GM21529 (cell line): ENCODE data around the gene TIMELESS.
"Not testable (repeated sequence)": the region's sequence is repeated elsewhere in the genome, so short reads cannot be mapped to it uniquely, and the experiment has no call there.

ENCODE experiments used
- ATAC-seq: cut with Tn5 transposase; IDR thresholded peaks from one replicate; pipeline ENCODE4 v1.9.1; 2021; ENCODE audit not compliant: unreplicated experiment

Gene TIMELESS

DNA sequence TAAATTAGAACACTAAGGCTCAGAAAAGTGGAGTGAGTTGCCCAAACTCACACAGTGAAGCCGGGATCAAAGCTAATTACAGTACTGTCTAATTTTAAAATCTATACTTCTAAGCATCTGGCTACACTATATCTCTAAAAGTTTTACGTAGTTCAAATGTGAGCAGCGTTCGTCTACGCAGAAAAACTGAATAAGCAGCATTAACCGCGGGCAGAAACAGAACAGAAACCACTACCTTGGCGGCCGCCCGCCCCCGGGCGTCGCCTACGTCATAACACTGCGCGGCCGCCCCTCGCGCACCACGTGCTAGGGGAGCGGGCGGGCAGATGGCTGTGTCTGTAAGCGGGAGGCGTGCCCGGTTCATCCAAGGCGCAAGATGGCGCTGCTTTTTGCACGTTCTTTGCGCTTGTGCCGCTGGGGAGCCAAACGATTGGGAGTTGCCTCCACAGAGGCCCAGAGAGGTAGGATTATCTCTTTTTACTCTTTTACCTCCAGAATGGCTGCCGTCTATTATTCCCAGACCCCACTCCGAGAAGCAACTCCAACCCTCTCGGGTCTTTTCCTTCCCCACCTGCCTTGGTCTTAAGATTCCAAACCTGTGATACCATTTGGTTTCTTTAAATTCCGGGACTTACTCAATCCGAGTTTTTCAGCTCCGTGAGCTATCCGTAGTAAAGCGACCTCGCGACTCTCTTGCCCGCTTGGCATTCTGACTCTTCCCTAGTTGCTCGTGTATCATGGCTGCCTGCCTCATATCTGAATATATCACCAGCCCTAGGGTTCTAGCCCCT lies 19.2 kb upstream of the TIMELESS start, which contains the start of gene SPRYD4:
Gene SPRYD4, plus strand, starts transcription at position 363 of the 791 bp plus-strand sequence. Its CDS starts 14 bp downstream, at position 377.
- peak; percentile 85 for ATAC-seq

DNA sequence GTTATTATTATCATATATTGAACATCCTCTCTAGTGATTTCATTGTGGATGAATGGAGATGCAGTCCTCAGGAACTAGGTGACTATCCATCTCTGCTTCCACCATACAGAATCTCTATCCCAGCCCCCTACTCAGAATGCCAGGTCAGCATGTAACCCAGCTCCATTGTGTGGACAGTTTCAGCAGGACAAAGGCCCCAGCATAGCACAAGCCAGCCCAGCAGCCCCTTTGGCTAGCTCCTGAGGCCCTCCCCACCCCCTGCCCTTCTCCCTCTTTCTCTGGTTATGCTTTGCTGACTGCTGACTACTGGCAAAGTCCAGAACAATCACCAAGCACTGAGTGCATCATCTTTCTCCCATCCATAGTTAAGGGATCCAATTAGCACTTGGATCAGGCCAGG lies 13.3 kb upstream of the TIMELESS start:
- ATAC-seq = no peak

- ATAC-seq = no peak
Measured at GRCh38 chr12:56461235-56462159, 12.3 kb upstream of the TIMELESS start.

GRCh38 chr12:56457817-56458216 lies 8.6 kb upstream of the TIMELESS start:
- no peak for ATAC-seq

DNA sequence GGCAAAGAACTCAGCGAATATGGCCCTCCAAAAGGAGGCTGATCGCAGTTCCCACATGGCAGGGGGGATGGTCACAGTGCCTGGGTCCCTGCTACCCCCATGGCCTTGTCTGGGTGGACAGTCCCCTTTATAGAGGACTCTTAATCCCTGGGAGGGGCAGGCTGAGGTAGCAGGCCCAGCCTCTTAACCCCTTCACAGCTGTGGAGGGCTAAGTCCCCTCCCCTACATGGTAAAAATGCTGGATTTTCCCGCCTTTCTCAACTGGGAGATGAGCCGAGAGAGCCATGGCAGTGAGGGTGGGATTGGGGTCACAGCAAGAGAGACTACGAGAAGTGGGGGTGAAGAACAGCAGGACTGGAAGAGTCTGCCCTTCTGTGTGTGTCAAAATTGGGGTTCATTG lies 5.3 kb upstream of the TIMELESS start, which contains the start of gene MIP:
Gene MIP, minus strand, starts transcription at position 101 of the 400 bp plus-strand sequence. Its CDS starts 44 bp downstream, at position 57.
- ATAC-seq = no peak

DNA sequence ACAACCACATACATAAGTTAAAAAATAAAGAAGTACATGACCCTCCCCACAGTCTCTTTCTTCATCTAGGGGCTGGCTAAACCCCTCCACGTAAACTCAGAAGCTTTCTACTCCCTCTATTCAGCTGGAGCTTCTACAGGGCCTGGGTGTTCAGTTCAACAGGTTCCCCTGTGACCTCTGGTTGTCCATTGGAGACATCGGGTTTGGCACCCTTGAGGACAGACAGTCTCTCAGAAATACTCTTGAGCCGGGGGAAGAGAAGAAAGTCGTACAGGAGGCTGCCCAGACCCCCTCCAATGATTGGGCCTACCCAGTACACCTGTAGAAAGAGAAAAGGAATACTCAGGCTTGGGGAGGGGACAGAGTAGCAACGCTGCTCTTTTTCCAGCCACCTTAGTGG lies 1.9 kb upstream of the TIMELESS start:
- ATAC-seq = no peak

GRCh38 chr12:56450241-56450640 lies 1.0 kb upstream of the TIMELESS start:
- ATAC-seq = no peak

DNA sequence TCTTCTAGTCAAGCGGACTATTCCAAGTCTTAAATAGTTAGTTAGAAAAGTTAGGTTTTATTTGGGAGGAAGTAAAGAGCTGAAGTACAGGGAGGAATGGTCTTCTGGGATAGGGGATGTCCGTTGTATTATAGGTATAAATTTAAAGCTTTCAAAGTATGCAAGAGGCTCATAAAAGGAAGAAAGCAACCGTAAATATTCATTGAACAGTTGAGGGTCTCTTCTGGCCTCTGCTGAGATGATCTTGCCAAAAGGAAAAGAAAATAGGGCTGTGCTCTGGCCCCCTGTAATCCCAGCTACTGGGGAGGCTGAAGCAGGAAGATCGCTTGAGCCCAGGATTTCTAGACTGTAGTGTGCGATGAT lies 377 bp upstream of the TIMELESS start:
- no peak for ATAC-seq

- not testable (repeated sequence) for ATAC-seq
Measured at GRCh38 chr12:56443208-56443607, 6.0 kb downstream of the TIMELESS start.

DNA sequence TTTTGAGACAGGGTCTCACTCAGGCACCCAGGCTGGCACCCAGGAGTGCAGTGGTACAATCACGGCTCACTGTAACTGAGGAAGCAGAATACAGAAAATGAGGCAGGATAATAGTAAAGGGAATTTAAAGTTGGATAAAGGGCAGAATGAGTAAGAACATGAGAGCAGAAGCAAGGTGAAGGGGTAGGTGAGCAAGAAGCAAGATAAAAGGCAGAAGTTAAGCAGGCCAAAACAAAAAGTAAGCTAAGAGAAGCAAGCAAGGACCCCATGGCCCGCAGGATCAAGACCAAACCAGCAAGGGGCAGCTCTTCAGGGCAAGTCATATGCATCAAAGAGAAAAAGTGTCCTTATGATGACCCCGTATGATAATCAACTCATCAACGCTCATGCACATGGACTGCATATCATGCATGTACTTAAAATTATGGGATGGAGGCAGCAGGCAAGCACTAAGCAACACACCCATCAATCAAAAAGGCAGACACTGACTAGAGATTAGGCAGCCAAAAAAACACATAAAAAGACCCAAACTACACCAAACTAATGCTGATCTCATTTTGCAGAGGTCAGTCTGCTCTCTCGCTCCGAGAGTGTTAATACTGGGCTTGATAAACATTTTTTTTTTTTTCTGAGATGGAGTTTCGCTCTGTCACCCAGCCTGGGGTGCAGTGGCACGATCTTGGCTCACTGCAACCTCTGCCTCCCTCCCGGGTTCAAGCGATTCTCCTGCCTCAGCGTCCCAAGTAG lies 11.6 kb downstream of the TIMELESS start:
- ATAC-seq = no peak

GRCh38 chr12:56434828-56435227 lies 14.4 kb downstream of the TIMELESS start:
- ATAC-seq = no peak

- no peak for ATAC-seq
Measured at GRCh38 chr12:56431850-56432249, 17.4 kb downstream of the TIMELESS start.

- no peak for ATAC-seq
Measured at GRCh38 chr12:56431288-56431687, 17.9 kb downstream of the TIMELESS start.

DNA sequence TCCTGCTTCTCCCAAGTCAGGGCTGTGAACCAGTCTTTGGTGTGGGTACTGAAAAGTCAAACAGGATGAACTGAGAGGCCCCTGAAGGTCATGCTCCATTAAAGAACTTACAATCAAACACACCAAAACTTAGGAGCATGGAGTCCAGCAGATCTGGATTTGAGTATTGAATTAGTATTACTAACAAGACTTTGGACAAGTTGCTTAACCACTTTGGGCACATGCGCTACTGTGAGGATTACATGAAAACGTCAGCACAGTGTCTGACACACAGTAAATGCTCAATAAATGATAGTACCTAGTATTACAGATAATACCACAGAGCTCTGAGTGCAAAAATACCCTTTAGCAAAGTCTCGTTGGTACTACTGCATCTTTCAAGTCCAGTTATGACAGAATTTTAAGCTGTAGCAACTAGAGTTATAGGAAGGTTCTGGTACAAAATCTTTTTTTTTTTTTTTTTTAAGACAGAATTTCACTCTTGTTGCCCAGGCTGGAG lies 23.2 kb downstream of the TIMELESS start:
- no peak for ATAC-seq

DNA sequence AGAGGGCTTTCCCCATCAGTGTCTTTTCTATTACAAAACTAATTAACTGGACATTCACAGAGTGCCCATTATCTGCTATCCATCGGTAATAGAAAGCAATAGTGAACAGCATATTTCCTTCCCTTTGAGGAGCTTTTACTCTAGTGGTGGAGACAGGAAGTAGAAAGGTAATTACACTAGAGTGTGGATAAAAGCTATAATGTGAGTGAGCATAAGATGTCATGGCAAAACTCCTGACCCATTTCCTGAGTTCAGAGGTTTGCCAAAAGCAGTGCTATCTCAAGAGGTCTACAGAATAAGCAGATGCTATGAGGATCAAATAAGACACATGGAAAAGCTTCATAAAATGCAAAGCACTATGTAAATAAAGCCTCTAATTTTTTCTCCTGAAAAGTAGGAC lies 24.0 kb downstream of the TIMELESS start:
- ATAC-seq = no peak

GRCh38 chr12:56420411-56420810 lies 28.8 kb downstream of the TIMELESS start:
- no peak for ATAC-seq

- no peak for ATAC-seq
Measured at GRCh38 chr12:56417739-56418138, 31.5 kb downstream of the TIMELESS start.

- no peak for ATAC-seq
Measured at GRCh38 chr12:56414401-56414800, 34.8 kb downstream of the TIMELESS start.

DNA sequence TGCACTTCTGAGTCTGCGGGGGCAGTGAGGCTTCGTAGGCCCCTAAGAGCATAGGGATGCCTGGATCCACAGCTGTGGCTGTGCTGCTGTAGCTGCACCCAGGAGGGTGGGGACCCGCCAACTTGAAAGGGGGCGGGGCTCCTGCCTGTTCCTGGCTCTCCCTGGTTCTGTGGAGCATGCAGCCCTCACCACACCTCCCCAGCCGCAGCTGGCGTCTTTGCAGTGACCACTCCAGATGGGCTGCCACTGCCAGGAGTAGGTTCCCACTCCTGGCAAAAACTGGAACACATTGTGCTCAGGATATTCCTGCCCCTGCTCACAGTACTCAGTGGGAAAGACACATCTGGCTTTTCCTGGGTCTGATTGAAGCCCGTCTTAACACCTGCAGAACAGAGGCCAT lies 35.8 kb downstream of the TIMELESS start:
- ATAC-seq = no peak

DNA sequence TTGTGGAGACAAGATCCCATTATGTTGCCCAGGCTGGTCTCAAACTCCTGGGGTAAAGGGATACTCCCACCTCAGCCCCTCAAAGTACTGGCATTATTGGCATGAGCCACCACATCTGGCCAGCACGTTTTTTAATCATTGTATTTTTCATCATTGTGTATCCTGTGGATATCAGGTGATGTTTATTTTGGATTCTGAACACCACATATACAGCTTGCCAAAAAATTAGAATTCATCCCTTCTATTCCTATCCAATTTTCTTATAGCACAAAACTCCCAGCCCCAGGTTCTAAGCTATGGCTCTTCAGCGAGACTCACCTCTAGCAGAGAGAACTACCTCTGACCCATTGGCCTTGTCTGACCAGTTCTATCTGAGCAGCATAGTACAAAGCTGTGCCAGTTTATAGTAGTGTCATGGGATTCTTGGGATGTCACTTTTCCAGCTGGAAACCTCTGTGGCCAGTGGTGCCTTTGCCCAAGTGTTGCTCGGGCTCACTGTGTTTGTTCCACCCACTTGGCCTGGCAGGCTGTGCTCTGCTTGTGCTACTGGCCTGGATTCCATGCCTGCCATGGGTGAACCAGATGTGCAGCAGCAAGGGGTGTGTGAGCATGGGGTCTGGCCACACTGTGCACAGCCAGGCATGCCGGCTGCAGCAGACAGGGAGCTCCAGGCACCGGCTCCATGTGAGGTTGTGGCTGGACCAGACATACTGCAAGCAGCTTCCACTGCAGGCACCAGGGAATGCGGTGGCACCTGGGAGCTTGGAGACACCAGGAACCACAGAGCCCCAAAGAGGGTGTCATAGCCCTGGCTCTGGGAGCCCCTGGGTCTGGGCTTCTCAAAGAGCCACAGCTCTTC lies 37.2 kb downstream of the TIMELESS start:
- ATAC-seq = no peak
